Superior temporal gyrus (tissue), 1 donor: ENCODE data around the gene CARHSP1.
"Not testable (repeated sequence)": the region's sequence is repeated elsewhere in the genome, so short reads cannot be mapped to it uniquely, and the experiment has no call there.

Experiments used
- DNase-seq: peaks from one replicate; pipeline ENCODE4 v3.0.0-alpha.2; 2016; ENCODE audit errors: extremely low spot score

Gene CARHSP1

GRCh38 chr16:8828541-8829165 is 40.2 kb downstream of the CARHSP1 start:
- DNase-seq = no peak

- no peak for DNase-seq
These were observed 42.4 kb downstream of the CARHSP1 start for GRCh38 chr16:8826278-8826879.

DNA sequence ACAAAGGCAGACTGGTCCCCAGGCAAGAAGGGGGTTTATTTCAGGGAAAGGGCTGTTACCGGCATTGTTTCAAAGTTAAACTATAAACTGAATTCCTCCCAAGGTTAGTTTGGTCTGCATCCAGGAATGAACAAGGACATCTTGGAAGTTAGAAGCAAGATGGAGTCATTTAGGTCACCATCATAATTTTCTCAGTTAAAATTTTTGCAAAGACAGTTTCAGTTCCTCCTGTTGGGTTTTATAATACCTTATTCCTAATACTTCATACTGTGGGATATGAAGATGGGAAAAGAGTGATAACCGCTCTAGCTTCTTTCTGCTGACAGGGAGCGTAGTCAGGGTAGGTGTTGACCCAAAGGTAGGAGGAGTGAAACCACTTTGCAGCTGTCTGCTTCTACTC is 46.4 kb downstream of the CARHSP1 start:
- DNase-seq = no peak

- no peak for DNase-seq
These were observed 49.3 kb downstream of the CARHSP1 start for GRCh38 chr16:8819411-8820034.

- no peak for DNase-seq
These were observed 50.1 kb downstream of the CARHSP1 start for GRCh38 chr16:8818504-8819270.

DNA sequence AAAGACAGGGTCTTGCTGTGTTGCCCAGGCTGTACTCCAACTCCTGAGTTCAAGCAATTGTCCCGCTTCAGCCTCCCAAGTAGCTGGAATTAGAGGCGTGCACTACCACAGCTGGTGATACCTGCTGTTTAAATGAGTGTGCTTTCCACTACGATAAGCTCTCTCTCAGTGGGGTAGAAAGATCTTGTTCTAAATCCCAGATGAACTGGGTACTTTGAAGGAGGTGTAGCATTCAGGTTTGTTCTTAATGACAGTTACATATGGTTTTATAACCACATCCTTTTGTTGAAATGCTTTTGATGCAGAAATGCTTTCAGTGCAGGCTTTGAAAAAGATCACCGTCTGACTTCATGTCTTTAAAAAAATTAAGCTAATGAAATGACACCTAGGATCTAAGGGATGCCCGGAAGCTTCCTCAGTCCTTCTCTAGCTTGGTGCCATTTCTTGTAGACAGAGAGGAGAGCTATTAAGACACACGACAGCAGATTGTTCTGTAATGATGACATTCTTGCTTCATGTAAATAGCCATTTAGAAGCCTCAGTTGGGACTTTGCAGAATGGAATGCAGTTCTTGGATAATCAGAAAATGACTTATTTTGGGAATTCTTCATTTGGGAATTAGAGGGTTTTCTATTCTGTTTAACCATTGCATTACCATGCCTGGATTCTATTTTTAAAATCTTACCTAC is 51.7 kb downstream of the CARHSP1 start:
- DNase-seq = no peak

- DNase-seq = no peak
These were observed 54.6 kb downstream of the CARHSP1 start for GRCh38 chr16:8814095-8814806.

- DNase-seq = no peak
These were observed 56.5 kb downstream of the CARHSP1 start for GRCh38 chr16:8812162-8812843.

GRCh38 chr16:8808613-8809353 is 60.0 kb downstream of the CARHSP1 start:
- no peak for DNase-seq

- DNase-seq = no peak
These were observed 60.8 kb downstream of the CARHSP1 start for GRCh38 chr16:8808009-8808408.

DNA sequence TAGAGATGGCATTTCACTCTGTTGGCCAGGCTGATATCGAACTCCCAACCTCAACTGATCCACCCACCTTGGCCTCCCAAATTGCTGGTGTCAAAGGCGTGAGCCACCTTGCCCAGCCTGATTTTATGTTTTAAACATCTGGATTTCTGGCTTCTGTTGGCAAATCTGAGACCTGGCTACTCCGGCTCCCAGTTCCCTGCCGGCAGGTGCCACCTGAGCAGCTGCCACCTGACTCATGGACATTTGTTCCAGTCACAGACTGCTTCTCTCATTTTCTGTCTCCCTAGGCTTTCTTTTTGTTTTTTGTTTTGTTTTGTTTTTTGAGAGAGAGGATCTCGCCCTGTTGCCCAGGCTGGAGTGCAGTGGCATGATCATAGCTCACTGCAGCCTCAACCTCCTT is 61.6 kb downstream of the CARHSP1 start:
- DNase-seq = no peak

DNA sequence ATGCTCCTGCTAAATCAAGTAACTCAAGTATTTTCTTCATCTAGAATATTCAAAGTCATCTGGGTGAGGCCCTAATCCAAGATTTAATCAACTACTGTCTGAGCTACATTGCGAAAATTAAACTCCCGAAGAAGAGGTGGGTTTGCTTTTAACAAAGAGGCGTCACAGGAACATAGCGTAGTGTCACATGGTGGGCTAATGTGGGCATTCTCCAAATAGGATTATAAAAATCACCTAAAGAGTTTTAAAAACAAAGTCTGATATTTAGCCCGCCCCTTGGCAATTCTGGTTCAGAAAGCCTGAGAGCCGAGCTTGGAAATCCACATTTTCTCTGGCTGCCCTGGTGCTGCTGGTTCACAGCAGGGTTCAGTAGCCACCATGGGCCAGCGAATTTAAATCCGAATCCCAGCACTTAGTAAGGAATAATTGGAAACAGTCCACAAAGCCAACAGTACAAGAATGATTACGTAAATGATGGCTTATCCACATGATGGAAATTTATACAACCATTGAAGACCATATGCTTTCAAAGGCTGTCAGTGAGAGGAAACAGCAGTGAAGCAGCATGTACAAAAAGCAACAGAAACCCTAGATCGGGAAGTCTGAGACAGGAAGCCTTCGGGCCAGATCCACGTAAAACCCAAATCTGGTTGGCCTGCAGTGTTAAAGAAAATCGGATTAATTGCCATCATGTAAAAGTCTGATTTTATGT is 62.4 kb downstream of the CARHSP1 start:
- DNase-seq = no peak

DNA sequence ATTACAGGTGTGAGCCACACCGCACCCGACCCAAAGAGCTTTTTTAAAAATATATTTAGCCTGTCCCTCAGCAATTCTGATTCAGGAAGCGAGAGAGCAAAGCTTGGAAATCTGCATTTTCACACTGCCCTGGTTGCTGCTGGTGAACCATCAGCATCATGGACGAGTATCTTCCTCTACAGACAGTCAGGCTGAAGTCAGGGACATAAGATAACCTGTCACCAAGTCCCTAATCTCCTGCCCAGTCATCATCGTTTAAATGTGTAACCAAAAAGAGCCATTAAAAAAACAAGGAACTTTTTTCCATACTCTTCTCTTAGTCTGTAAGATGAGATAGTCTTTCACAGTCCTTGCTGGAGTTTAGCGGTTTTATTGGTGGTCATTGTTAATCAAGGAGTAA is 64.5 kb downstream of the CARHSP1 start:
- no peak for DNase-seq

DNA sequence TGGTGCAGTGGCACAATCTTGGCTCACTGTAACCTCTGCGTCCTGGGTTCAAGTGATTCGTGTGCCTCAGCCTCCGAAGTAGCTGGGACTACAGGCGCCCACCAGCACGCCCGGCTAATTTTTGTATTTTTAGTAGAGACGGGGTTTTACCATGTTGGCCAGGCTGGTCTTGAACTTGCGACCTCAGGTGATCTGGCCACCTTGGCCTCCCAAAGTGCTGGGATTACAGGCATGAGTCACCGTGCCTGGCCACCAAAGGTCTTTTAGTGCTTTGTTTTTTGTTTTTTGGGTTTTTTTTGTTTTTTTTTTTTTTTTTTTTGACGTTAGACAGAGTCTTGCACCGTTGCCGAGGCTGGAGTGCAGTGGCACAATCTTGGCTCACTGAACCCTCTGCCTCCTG is 65.1 kb downstream of the CARHSP1 start:
- DNase-seq = not testable (repeated sequence)
